SH-SY5Y (cell line): ENCODE measurements around the gene RNPS1.

Source experiments
- GATA2 ChIP-seq: IDR thresholded peaks from 2 replicates; pipeline ENCODE4 v1.6.1; 2011; ENCODE audit warnings: mild to moderate bottlenecking, low read depth, low read length
- GATA3 ChIP-seq: IDR thresholded peaks from 2 replicates; pipeline ENCODE4 v1.6.1; 2011; ENCODE audit warnings: low read depth, mild to moderate bottlenecking, low read length, moderate library complexity

- TF ChIP-seq GATA3 (no peak), GATA2 (no peak)
Measured at GRCh38 chr16:2286550-2286949, 18.6 kb upstream of the RNPS1 start.
